SK-N-DZ (cell line): ENCODE results near the gene UCK2.

Experiments
- DNase-seq: peaks from one replicate; pipeline ENCODE4 v3.0.0-alpha.2; 2015; ENCODE audit warnings: low spot score

UCK2 gene

DNA sequence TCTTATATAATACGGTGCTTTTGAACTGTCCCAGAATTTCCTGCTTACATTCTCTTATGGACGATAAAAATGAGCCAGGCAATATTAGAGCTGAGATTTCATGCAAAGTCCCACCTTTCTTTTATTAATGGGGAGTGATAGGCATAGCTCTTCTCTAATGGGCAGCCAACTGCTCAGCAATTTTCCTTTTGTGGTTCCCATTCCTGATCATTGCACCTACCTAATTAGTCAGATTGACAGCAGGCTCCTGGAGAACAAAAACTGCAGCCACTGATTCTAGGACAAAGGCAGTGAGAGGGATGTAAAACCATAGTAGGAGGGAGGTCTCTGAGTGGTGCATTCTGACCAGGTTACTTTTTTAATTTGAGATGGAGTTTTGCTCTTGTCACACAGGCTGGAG lies 110.4 kb downstream of the UCK2 start:
- DNase-seq = no peak

DNA sequence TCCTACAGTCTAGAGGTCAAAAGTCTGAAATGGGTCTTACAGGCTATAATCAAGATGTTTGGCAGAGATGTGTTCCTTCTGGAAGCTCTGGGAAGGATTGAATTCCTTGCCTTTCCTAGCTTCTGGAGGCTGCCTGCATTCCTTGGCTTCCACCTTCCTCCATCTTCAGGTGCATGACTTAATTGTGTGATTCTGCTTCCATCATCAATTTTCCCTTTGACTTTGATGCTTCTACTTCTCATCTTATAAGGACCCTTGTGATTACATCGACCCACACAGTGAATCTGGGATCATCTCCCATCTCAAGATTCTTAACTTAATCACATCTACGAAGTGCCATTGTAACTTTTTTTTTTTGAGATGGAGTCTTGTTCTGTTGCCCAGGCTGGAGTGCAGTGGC lies 111.4 kb downstream of the UCK2 start:
- no peak for DNase-seq

DNA sequence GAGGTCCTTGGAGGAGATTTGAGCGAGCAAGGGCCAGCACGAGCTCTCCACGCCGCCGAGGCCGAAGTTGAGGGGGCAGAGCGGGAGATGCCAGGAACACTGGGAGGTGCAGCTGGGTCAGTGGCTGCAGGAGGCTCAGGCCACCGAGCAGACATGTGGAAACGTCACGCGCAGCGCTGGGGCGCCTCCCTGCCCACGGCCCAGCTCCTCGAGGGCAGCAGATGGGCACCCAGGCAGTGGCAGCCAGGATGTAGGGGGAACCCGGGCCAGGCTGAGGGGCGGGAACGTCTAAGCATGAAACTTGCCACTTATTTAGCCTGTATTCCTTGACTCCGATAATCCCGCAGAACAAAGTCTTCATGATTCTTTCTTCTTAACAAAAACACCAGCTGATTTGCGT lies 114.1 kb downstream of the UCK2 start:
- DNase-seq = no peak

DNA sequence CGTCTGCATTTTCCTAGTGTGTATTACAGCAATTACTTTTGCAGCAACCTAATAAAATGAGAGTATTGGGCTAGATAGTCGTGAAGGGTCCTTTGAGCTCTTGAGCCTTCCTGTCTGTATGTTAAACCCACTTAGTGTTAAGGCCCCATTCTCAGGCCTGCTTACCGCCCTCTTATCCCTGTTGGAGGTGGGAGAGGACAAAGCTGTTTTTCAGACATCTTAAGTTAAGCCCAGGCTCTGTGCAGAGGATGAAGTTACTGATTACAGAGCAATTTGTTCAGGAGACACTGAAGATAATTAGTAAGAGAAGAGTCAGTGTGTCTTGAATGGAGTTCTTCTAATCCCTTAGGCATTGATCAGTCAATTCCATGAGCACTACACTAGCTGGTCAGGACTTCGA lies 114.6 kb downstream of the UCK2 start:
- no peak for DNase-seq

DNA sequence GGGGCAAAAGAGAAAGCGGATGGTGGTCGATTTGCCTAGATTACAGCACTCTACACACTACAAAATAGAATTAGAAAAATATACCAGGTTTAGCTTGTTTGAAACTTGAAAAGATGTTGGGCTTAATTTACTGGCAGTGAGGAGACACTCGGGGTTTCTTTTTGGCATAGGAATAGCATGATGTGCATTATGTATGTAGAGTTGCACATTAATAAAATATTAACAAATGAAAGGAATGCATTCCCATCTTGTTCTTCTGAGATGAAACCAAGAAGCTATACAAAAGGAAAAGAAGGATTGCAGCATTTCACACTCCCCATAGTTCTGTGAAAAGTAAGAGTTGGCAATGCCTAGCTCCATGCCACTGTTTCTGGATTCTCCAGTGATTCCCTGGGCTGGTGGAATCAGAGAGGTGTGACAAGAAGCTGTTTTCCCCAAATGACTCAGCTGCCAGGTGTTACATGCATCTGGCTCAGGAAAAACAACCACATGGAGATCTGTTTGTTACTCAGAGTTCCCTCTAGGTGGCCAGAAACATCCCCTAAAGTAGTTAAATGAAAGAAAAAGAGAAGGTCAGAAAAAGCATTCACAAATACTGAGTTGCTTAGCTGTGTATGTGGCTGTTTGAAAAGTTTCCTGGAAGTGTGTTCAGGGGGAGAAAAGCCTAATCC lies 115.6 kb downstream of the UCK2 start:
- DNase-seq = no peak

DNA sequence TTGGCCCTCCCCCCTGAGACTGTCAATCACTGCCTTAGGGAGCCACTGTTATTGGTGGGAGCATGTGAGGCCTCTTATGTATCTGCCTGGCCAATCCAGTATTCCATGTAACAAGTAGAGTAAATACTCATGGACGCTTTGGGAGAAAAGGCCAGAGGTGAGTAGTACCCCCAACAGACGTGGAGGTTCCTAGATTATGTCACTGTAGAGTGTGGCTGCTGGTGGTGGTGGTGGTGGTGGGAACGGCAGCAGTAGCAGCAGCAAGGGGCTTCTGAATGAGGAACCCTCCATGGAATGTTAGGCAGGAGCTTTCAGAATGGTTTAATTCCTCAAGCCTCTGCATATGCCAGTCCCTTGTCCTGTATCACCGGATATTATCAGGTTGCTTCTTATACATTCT lies 118.5 kb downstream of the UCK2 start:
- DNase-seq = no peak

DNA sequence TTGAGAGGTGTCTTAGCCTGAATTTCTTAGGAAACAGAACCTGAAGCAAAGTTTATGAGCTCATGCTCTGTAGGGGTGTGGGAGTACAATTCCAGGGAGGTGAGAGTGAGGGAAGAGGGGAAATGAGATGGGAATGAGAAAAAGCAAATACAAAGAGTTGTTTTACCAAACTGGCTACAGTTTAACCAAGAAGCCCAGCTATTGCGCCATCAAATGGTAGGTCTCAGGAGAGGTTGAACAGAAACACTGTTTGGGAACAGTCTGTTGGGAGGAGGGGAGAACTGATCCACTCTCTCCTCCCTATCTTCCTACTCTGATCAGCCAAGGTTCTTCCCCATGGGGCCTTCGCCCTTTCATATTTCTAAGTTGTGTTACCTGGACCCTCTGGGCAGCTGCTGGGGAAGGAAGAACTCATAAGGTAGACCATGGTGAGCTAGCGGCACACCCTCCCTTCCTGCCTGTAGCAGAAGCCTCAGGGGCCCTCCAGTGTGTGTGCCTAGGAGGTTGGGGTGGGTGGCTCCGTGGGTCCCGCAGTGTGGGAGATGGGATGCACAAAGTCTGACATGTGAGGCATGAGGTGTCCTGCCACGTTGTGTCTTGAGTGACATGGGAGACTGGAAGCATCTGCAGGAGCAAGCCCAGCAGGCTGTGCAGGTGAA lies 120.5 kb downstream of the UCK2 start:
- no peak for DNase-seq

DNA sequence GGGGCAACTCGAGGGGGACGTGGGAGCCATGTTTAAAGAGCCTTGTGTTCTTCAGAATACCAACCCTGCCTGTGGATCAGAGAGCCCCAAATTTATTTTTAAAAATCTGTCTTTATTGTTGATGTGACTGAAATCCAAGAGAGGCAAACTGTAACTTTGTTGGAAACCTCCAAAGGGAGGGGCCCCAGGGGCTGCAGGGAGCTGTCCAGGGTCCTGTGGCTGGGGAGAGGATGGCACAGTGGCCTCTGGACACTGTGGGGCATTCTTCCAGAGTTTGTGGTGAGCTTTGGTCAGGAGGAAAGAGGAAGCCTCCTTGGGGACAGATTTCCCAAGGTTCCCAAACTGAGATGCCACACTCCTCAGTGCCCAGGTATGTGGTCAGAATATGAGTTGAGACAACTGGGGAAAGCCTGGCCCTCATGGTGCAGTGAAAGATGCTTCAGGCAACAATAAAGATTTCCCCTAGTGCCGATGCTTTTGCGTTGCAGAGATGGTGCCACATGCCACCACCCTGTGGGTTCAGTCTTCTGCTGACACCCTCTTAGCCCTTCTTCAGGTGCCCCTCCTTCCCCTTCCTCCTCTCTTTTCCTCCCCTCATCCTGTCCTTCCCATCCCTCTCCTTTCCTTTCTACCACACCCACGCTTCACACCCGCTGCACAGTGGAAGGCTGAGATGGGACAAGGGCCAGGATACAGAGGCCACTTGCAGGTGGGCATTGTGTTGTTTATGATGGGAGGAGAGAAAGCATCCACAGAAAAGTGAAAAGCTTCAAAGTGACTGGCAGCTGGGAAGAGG lies 122.1 kb downstream of the UCK2 start:
- DNase-seq = no peak

DNA sequence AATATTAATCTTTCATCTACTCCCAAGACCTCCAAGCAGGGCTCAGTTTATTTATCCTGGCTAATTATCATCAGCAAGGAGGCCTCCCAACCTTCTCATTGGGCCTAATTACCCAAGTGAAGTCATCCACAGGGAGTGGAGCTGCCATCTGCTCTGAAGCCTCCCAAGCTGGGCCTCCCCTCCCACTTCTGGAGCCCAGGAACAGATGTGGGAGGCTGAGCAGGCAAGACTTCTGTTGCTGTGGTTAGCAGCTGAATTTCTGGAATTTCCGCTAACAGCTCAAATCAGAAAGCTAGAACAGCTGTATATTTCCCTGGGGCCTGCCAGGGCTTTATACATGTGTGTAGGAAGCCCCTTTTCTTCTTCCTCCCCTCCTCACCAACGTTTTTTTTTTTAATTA lies 127.5 kb downstream of the UCK2 start:
- peak; percentile 12 for DNase-seq

DNA sequence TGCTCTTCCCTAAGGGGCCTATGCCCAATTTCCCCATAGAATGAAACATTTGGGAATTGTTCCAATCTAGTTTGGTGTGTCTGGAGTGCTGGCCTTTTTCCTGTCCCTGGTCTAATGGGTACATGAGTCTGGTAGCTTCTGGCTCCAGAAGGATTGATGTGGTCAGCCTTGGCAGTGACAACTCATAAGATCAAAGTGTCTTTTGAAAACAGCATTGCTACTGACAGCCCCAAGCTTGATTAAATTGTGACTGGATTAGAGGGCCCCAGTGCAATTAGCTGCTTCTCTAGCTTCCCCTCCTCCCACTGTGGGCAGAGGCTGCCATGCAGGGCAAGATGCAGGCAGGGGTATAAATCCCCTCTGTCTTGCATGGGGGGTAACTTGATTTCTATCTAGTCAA lies 130.9 kb downstream of the UCK2 start:
- no peak for DNase-seq

DNA sequence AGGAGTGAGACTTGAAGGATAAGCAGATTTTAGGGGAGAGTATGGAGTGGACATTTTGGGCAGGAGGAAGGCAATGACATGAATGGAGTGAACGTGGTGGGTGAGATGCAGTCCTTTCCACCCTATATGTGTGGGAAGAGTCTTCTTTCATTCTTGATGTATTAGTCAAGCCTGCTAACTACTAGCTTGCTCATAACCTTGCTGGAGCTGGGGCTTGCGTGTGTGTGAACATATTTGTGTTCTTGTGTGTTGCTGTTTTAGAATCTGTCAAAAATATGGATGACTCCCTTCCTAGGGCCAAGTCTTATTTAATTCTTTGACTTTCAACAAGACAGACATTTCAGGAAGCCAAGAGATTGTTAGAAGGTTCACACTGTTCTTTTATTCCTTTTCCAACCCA lies 132.7 kb downstream of the UCK2 start:
- no peak for DNase-seq

DNA sequence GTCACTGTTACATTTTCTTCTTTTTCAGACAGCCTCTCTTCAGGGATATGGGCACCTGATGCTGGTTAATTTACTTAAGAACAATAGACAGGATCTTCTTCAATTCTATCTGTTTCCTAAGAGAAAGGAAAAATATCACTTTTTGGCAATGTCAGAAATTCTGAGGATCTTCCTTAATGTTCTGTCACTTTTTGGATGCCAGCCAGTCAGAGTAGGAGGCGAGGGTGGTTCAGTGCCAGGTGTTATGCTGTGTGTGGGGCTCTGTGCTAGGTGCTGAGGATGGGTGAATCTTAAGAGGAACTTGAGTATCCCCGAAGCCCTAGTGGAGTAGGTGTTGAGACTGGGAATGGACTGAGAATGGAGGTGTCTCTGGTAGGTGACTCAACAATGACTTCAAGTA lies 133.5 kb downstream of the UCK2 start:
- DNase-seq = no peak
